ENCODE results near the gene SORL1. TPM values are rescaled to one million over a fixed set of nuclear protein-coding genes. Genes with fewer than 3 reads are reported as not detected.

Gene SORL1
- total RNA-seq, 2 experiments from 2014 or later = 228 to 411 TPM

DNA sequence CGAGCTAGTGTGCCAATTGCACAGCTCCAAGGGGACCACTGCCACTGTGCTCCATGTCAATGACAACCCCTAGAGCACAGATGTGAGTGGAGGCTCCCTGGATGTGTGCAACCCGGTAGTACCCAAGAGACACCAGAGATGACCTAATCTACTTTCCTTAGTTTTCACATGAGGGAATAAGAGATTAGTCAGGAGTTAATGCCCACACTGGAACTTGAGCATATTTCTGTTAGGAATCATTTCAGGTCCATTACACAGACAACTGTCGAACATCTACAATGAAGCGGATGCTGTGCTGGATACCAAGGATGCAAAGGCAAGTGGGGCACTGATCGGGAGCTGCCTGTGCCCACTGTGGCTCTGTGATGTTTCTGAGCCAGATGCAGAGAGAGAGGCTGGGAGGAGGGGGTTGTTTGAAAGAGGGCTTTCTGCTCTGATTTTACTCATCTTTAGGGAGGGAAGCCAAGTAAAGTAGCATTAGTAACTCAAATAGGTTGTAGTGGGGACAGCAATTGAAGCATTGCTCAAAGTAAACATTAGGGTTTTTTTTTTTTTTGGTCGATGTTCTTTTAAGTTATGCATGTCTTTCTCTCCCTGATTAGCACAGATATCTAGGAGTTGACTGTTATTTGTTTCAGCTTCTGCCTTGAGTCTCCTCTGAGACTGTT, 83.1 kb downstream of the SORL1 start:
- no peak for DNase-seq (ENCODE audit: low spot score)
- CTCF ChIA-PET (ENCODE audit: unreplicated experiment) = no interaction called here
- Histone ChIP-seq H3K4me2 (ENCODE audit: low read length) (peak overlapping the region; percentile 62), H3K9me2 (ENCODE audit: insufficient read depth, low read length) (no peaks in the 10 kb centered on the region), H3K36me3 (ENCODE audit: insufficient read depth, low read length) (peaks cover 100% of the 10 kb centered on the region), H3K27ac (ENCODE audit: low read depth, low read length, poor library complexity, severe bottlenecking) (peak overlapping the region; percentile 84), H3K9me3 (ENCODE audit: low read length) (no peaks in the 10 kb centered on the region; the same call in 1 of the 2 replicates), H4K20me1 (ENCODE audit: insufficient read depth, low read length) (no peaks in the 10 kb centered on the region; the same call in 1 of the 2 replicates), H3K79me2 (ENCODE audit: insufficient read depth, low read depth, low read length) (peaks cover 91% of the 10 kb centered on the region), H3K4me3 (ENCODE audit: low read depth, low read length, poor library complexity, severe bottlenecking) (peak overlapping the region; percentile 2), H3K4me1 (ENCODE audit: insufficient read depth, low read length, poor library complexity, severe bottlenecking) (peaks cover 81% of the 10 kb centered on the region), H2AFZ (ENCODE audit: low read length) (no peak overlapping the region)
- BruUV-seq (replicated peaks) = no TSS peak
- intact Hi-C loops (cut with micrococcal nuclease; ENCODE audit: unreplicated experiment) = loop anchor here (2.0 kb wide), 2 partner anchors 36 to 80 kb away; no protein-coding TSS in a partner anchor
- TF ChIP-seq, protein P1, sequence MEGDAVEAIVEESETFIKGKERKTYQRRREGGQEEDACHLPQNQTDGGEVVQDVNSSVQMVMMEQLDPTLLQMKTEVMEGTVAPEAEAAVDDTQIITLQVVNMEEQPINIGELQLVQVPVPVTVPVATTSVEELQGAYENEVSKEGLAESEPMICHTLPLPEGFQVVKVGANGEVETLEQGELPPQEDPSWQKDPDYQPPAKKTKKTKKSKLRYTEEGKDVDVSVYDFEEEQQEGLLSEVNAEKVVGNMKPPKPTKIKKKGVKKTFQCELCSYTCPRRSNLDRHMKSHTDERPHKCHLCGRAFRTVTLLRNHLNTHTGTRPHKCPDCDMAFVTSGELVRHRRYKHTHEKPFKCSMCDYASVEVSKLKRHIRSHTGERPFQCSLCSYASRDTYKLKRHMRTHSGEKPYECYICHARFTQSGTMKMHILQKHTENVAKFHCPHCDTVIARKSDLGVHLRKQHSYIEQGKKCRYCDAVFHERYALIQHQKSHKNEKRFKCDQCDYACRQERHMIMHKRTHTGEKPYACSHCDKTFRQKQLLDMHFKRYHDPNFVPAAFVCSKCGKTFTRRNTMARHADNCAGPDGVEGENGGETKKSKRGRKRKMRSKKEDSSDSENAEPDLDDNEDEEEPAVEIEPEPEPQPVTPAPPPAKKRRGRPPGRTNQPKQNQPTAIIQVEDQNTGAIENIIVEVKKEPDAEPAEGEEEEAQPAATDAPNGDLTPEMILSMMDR (conservative IDR thresholded peaks at IDR 0.05; ENCODE audit: low read length) = no peak
- TF ChIP-seq EZH2phosphoT487 (IDR thresholded peaks at IDR 0.05; ENCODE audit: borderline replicate concordance, low read depth, low read length) = no peak
- POLR2A ChIA-PET = interaction anchor here (0.6 to 1.2 kb wide), 3 partner anchors 41 to 208 kb away, joined by 3 to 4 read pairs (median 4); no protein-coding TSS in a partner anchor

DNA sequence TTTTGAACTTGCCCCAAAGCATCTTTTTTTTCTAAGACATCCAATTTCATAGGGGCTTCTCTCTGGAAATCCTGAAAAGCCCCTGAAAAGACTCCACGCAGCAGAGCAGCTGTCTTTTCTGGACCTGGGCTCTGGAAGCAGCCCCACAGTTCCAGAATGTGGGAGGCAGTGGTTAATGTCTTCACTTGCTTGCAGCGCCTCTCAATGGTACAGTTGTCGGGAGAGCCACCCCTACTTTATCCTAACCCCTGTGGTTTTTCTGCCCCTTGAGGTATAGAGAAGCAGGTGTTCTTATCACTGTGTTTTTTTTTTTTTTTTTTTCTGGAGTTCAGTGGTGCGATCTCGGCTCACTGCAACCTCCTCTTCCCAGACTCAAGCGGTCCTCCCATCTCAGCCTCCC, 84.0 kb downstream of the SORL1 start:
- Histone ChIP-seq H3K36me3 (ENCODE audit: insufficient read depth, low read length) (peaks cover 100% of the 10 kb centered on the region), H3K27ac (ENCODE audit: low read depth, low read length, poor library complexity, severe bottlenecking) (peak overlapping the region; percentile 84), H3K4me1 (ENCODE audit: insufficient read depth, low read length, poor library complexity, severe bottlenecking) (peaks cover 81% of the 10 kb centered on the region), H3K9me2 (ENCODE audit: insufficient read depth, low read length) (no peaks in the 10 kb centered on the region), H4K20me1 (ENCODE audit: insufficient read depth, low read length) (no peaks in the 10 kb centered on the region; the same call in 1 of the 2 replicates), H2AFZ (ENCODE audit: low read length) (no peak overlapping the region), H3K79me2 (ENCODE audit: insufficient read depth, low read depth, low read length) (peaks cover 91% of the 10 kb centered on the region), H3K4me2 (ENCODE audit: low read length) (peak overlapping the region; percentile 62), H3K4me3 (ENCODE audit: low read depth, low read length, poor library complexity, severe bottlenecking) (no peak overlapping the region), H3K9me3 (ENCODE audit: low read length) (no peaks in the 10 kb centered on the region)
- intact Hi-C loops (cut with micrococcal nuclease; ENCODE audit: unreplicated experiment) = no loop called here
- DNase-seq (ENCODE audit: low spot score) = peak; percentile 66
- no peak for TF ChIP-seq EZH2phosphoT487 (IDR thresholded peaks at IDR 0.05; ENCODE audit: borderline replicate concordance, low read depth, low read length)
- TF ChIP-seq, protein P1 (conservative IDR thresholded peaks at IDR 0.05; ENCODE audit: low read length) = peak; percentile 61
- POLR2A ChIA-PET = interaction anchor here (0.6 to 1.2 kb wide), 8 partner anchors 8 to 191 kb away, joined by 3 to 6 read pairs (median 4); no protein-coding TSS in a partner anchor
- CTCF ChIA-PET (ENCODE audit: unreplicated experiment) = no interaction called here
- BruUV-seq (replicated peaks) = no TSS peak

DNA sequence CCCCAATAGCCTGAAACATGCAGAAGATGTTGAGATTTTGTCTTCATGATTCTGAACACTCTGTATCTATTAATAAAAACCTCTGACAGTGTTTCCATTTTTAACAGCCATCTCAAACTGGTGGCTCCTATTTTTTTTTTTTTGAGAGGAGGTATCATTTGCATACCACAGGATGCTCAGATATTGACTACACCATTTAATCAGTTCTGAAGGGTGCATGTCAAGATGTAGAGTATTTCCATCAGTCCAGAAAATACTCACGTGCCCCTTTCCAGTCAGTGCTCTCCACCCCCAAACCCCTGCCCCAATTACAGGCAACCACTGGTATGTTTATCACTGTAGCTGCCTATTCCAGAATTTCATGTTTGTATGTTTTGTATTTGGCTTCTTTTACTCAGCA, 85.9 kb downstream of the SORL1 start:
- CTCF ChIA-PET (ENCODE audit: unreplicated experiment) = no interaction called here
- Histone ChIP-seq H3K36me3 (ENCODE audit: insufficient read depth, low read length) (peaks cover 97% of the 10 kb centered on the region), H3K79me2 (ENCODE audit: insufficient read depth, low read depth, low read length) (peaks cover 92% of the 10 kb centered on the region), H3K9me3 (ENCODE audit: low read length) (no peaks in the 10 kb centered on the region), H4K20me1 (ENCODE audit: insufficient read depth, low read length) (no peaks in the 10 kb centered on the region; the same call in 1 of the 2 replicates), H3K4me1 (ENCODE audit: insufficient read depth, low read length, poor library complexity, severe bottlenecking) (peaks cover 71% of the 10 kb centered on the region), H3K4me2 (ENCODE audit: low read length) (peak overlapping the region; percentile 62), H3K27ac (ENCODE audit: low read depth, low read length, poor library complexity, severe bottlenecking) (peak overlapping the region; percentile 84), H2AFZ (ENCODE audit: low read length) (no peak overlapping the region), H3K4me3 (ENCODE audit: low read depth, low read length, poor library complexity, severe bottlenecking) (peak overlapping the region; percentile 24), H3K9me2 (ENCODE audit: insufficient read depth, low read length) (no peaks in the 10 kb centered on the region)
- intact Hi-C loops (cut with micrococcal nuclease; ENCODE audit: unreplicated experiment) = no loop called here
- peak; percentile 58 for DNase-seq (ENCODE audit: low spot score)
- POLR2A ChIA-PET = interaction anchor here (0.7 kb wide), 2 partner anchors 43 to 238 kb away, joined by 3 read pairs; no protein-coding TSS in a partner anchor
- TF ChIP-seq, protein P1 (conservative IDR thresholded peaks at IDR 0.05; ENCODE audit: low read length) = no peak
- no peak for TF ChIP-seq EZH2phosphoT487 (IDR thresholded peaks at IDR 0.05; ENCODE audit: borderline replicate concordance, low read depth, low read length)
- no TSS peak for BruUV-seq (replicated peaks)

Data from OCI-LY7 (cell line).